Natural killer cell (primary cell): Measurements from ENCODE around the gene SPOCK1. TPM values are rescaled to one million over a fixed set of nuclear protein-coding genes. Genes with fewer than 3 reads are reported as not detected.

Experiments
- ATAC-seq, 3 donors: fragments of 150-1000 bp in 2 of 3; fragments of 200-7000 bp in 1 of 3; cut with Tn5 transposase; 1 replicate in 1 of 3; 2 replicates in 2 of 3; pipeline ENCODE4 v1.10.0; 2021; ENCODE audit warnings: mild to moderate bottlenecking in 2 of 3, moderate library complexity in 2 of 3
- DNase-seq, 2 donors: peaks; one replicate each; pipeline versions ENCODE4 v3.0.0 to v3.0.0-alpha.2; 2013 to 2021; ENCODE audit warnings: mixed read lengths in 1 of 2
- H3K27ac ChIP-seq: one replicate; pipeline ENCODE4 v1.5.1; 2013; ENCODE audit warnings: mild to moderate bottlenecking, low read length
- H3K27me3 ChIP-seq: one replicate; pipeline ENCODE4 v1.6.1; 2013; ENCODE audit warnings: low read length; ENCODE audit not compliant: control insufficient read depth, insufficient read depth
- H3K36me3 ChIP-seq: one replicate; pipeline ENCODE4 v1.6.1; 2013; ENCODE audit warnings: low read length; ENCODE audit not compliant: control insufficient read depth, insufficient read depth
- H3K4me1 ChIP-seq: one replicate; pipeline ENCODE4 v1.6.1; 2013; ENCODE audit warnings: low read length; ENCODE audit not compliant: control insufficient read depth, insufficient read depth
- H3K4me3 ChIP-seq: one replicate; pipeline ENCODE4 v1.5.1; 2013; ENCODE audit warnings: low read length
- H3K9me3 ChIP-seq: one replicate; pipeline ENCODE4 v1.6.1; 2013; ENCODE audit warnings: low read length; ENCODE audit not compliant: control insufficient read depth, insufficient read depth
- H3K27ac Mint-ChIP-seq, 2 donors: one replicate each; pipeline ENCODE4 v1.8.0; 2022; ENCODE audit warnings: mild to moderate bottlenecking in 2 of 2, mixed read lengths in 2 of 2, moderate library complexity in 1 of 2
- H3K27me3 Mint-ChIP-seq, 2 donors: one replicate each; pipeline ENCODE4 v1.8.0; 2022; ENCODE audit warnings: low read depth in 2 of 2, mixed read lengths in 2 of 2
- H3K36me3 Mint-ChIP-seq: one replicate; pipeline ENCODE4 v1.8.0; 2022; ENCODE audit warnings: mixed read lengths
- H3K4me1 Mint-ChIP-seq, 2 donors: one replicate each; pipeline ENCODE4 v1.8.0; 2022; ENCODE audit warnings: mixed read lengths in 2 of 2
- H3K4me3 Mint-ChIP-seq: one replicate; pipeline ENCODE4 v1.8.0; 2022; ENCODE audit warnings: mild to moderate bottlenecking, moderate library complexity, mixed read lengths
- H3K9me3 Mint-ChIP-seq, 2 donors: one replicate each; pipeline ENCODE4 v1.8.0; 2022; ENCODE audit warnings: mixed read lengths in 2 of 2
- CTCF ChIP-seq: fragments of 200-600 bp; IDR thresholded peaks from one replicate; pipeline ENCODE4 v1.8.0; 2022; ENCODE audit warnings: antibody characterized with exemption
- WGBS: methylation state at CpG from one replicate; pipeline ENCODE4 v1.1.7; 2013; ENCODE audit warnings: missing lambda C conversion rate; ENCODE audit not compliant: insufficient coverage; 5-methylcytosine and 5-hydroxymethylcytosine counted together
- intact Hi-C: fragments of 100-400 bp; cut with micrococcal nuclease; formaldehyde crosslinking; loops from one replicate; pipeline ENCODE4 v1.14.2; 2022
- total RNA-seq, 4 donors: library from RNA; stranded (reverse); fragments of 120-200 nt in 1 of 4; gene quantifications; one replicate each; pipeline versions ENCODE4 v1.2.3 to v1.2.4, GENCODE V29; 2013 to 2022

SPOCK1 gene
- total RNA-seq, 3 donors from 2014 or later (not counting 1 experiment from before 2014, with no cell fraction given) = 0.09 to 1.6 (median 0.61) TPM

GRCh38 chr5:137283801-137284200, 215.3 kb downstream of the SPOCK1 start:
- no peaks in the 10 kb centered on the region for H3K4me1 ChIP-seq
- H3K36me3 ChIP-seq = no peaks in the 10 kb centered on the region
- H3K4me3 ChIP-seq = no peak overlapping the region
- no peak overlapping the region for H3K27ac ChIP-seq
- H3K4me1 Mint-ChIP-seq = no peaks in the 10 kb centered on the region
- no peak for ATAC-seq
- H3K9me3 ChIP-seq = no peaks in the 10 kb centered on the region
- no peaks in the 10 kb centered on the region for H3K9me3 Mint-ChIP-seq
- 81% methylated on average over 2 of the region's 2 CpGs for WGBS
- H3K27me3 ChIP-seq = no peaks in the 10 kb centered on the region
- no peak overlapping the region for H3K4me3 Mint-ChIP-seq
- no peak for TF ChIP-seq CTCF
- H3K36me3 Mint-ChIP-seq = no peaks in the 10 kb centered on the region
- no peak for DNase-seq
- intact Hi-C loops = no loop called here
- peaks cover 0 to 6% of the 10 kb centered on the region in 2 donors for H3K27me3 Mint-ChIP-seq
- no peak overlapping the region for H3K27ac Mint-ChIP-seq

GRCh38 chr5:137282216-137282615, 216.9 kb downstream of the SPOCK1 start:
- no peak overlapping the region for H3K4me3 ChIP-seq
- no peak overlapping the region for H3K27ac Mint-ChIP-seq
- H3K4me3 Mint-ChIP-seq = no peak overlapping the region
- no peaks in the 10 kb centered on the region for H3K36me3 ChIP-seq
- no peaks in the 10 kb centered on the region for H3K9me3 Mint-ChIP-seq
- no peaks in the 10 kb centered on the region for H3K9me3 ChIP-seq
- peaks cover 0 to 3% of the 10 kb centered on the region in 2 donors for H3K27me3 Mint-ChIP-seq
- no peaks in the 10 kb centered on the region for H3K36me3 Mint-ChIP-seq
- no peak for TF ChIP-seq CTCF
- H3K4me1 ChIP-seq = no peaks in the 10 kb centered on the region
- DNase-seq (no peak), ATAC-seq (no peak)
- H3K27me3 ChIP-seq = no peaks in the 10 kb centered on the region
- H3K4me1 Mint-ChIP-seq = no peaks in the 10 kb centered on the region
- H3K27ac ChIP-seq = no peak overlapping the region
- intact Hi-C loops = no loop called here
- WGBS = 58% methylated on average over 5 of the region's 5 CpGs

- Mint-ChIP-seq H3K36me3 (no peaks in the 10 kb centered on the region), H3K9me3 (peaks cover 0 to under 1% of the 10 kb centered on the region in 2 donors), H3K27me3 (peaks cover 3% of the 10 kb centered on the region in 2 donors), H3K27ac (no peak overlapping the region), H3K4me1 (no peaks in the 10 kb centered on the region), H3K4me3 (no peak overlapping the region)
- TF ChIP-seq CTCF = no peak
- DNase-seq (no peak), ATAC-seq (no peak)
- H3K4me1 ChIP-seq = no peaks in the 10 kb centered on the region
- 63% methylated on average over 1 of the region's 1 CpG for WGBS
- no peaks in the 10 kb centered on the region for H3K36me3 ChIP-seq
- no peaks in the 10 kb centered on the region for H3K9me3 ChIP-seq
- H3K27ac ChIP-seq = no peak overlapping the region
- H3K27me3 ChIP-seq = no peaks in the 10 kb centered on the region
- H3K4me3 ChIP-seq = no peak overlapping the region
- intact Hi-C loops = no loop called here
These were observed 217.9 kb downstream of the SPOCK1 start for GRCh38 chr5:137281201-137281600.

GRCh38 chr5:137280656-137281055, 218.5 kb downstream of the SPOCK1 start:
- Mint-ChIP-seq H3K4me1 (no peaks in the 10 kb centered on the region), H3K36me3 (no peaks in the 10 kb centered on the region), H3K4me3 (no peak overlapping the region), H3K27ac (no peak overlapping the region), H3K27me3 (peaks cover 3 to 8% of the 10 kb centered on the region in 2 donors), H3K9me3 (peaks cover 0 to 2% of the 10 kb centered on the region in 2 donors)
- ATAC-seq = no peak
- WGBS = 80% methylated on average over 1 of the region's 3 CpGs
- no peak for DNase-seq
- Histone ChIP-seq H3K4me1 (no peaks in the 10 kb centered on the region), H3K9me3 (no peaks in the 10 kb centered on the region), H3K27ac (no peak overlapping the region), H3K4me3 (no peak overlapping the region), H3K36me3 (no peaks in the 10 kb centered on the region), H3K27me3 (no peaks in the 10 kb centered on the region)
- TF ChIP-seq CTCF = no peak
- intact Hi-C loops = no loop called here
